ENCODE data around the gene TOM1.
A peak's percentile ranks its signal among the peaks of the same experiment; 100 is the strongest.

- TF ChIP-seq POLR2AphosphoS5 (IDR thresholded peaks at IDR 0.05; ENCODE audit: low read depth, low read length): no peak
- no peak for TF ChIP-seq POLR2A (IDR thresholded peaks at IDR 0.05; ENCODE audit: low read depth, low read length)
- no peak for TF ChIP-seq TAF1 (IDR thresholded peaks at IDR 0.05; ENCODE audit: low read depth, low read length)
- TF ChIP-seq POU2F2 (IDR thresholded peaks at IDR 0.05; ENCODE audit: low read depth, low read length): no peak
- TF ChIP-seq SPI1 (IDR thresholded peaks at IDR 0.05; ENCODE audit: low read depth, low read length): peak; percentile 52
Observed at GRCh38 chr22:35330258-35330861, 30.7 kb downstream of the TOM1 start.
